ENCODE results near the gene PRIM2.
"Not testable (repeated sequence)": the region's sequence is repeated elsewhere in the genome, so short reads cannot be mapped to it uniquely, and the experiment has no call there.

Gene PRIM2

DNA sequence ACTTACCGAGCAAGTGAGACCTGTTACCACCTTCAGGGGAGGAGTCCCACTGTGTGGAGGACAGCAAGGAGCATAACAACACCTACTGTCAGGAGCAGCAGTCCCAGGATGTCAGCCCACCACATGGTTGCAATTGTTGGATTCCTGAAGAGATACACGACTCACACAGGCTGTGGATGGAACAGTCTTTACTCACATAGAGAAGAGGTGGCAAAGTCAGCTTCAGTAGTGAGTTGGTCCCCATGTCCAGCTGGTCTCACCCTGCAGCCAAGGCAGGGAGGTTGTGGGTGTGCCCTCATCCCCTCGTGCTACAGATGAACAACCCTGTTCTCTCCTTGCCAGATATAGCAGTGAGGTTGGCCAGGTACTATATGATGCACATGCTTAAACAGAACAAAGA, 171.1 kb downstream of the PRIM2 start:
- H3K9me3 ChIP-seq; H3K27me3 ChIP-seq; H3K4me1 ChIP-seq; DNase-seq; H3K36me3 ChIP-seq; H3K4me3 ChIP-seq (ENCODE audit: low read depth, low read length): not testable (repeated sequence)

DNA sequence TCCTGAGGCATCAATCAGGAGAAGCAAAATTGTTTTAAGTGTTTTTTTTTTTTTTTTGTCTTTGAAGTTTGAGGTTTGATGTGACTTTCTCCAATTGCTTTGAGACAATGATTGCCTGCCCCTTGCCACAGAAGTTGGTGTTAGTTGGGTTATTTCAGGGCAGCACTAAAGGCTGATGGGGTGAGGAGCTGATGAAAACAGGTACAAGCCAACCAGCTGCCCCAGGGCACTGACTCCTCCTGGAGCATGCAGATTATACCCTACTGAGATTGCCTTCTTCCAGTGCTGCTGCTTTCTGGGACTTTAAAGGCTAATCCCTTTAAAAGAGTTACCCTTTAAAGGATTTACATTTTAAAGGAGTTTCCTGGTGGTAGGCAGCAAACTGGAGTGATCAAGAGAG, 172.5 kb downstream of the PRIM2 start:
- H3K4me3 ChIP-seq (ENCODE audit: low read depth, low read length); DNase-seq; H3K9me3 ChIP-seq; H3K36me3 ChIP-seq; H3K4me1 ChIP-seq; H3K27me3 ChIP-seq: not testable (repeated sequence)

GRCh38 chr6:57491795-57492194, 174.4 kb downstream of the PRIM2 start:
- not testable (repeated sequence) for DNase-seq

GRCh38 chr6:57496251-57496650, 178.8 kb downstream of the PRIM2 start:
- not testable (repeated sequence) for H3K36me3 ChIP-seq, H3K4me1 ChIP-seq, DNase-seq

More at GRCh38 chr6:57491795-57492194, 174.4 kb downstream of the PRIM2 start:
- not testable (repeated sequence) for H3K36me3 ChIP-seq; H3K27me3 ChIP-seq; H3K4me1 ChIP-seq; H3K9me3 ChIP-seq; H3K4me3 ChIP-seq (ENCODE audit: low read depth, low read length)

DNA sequence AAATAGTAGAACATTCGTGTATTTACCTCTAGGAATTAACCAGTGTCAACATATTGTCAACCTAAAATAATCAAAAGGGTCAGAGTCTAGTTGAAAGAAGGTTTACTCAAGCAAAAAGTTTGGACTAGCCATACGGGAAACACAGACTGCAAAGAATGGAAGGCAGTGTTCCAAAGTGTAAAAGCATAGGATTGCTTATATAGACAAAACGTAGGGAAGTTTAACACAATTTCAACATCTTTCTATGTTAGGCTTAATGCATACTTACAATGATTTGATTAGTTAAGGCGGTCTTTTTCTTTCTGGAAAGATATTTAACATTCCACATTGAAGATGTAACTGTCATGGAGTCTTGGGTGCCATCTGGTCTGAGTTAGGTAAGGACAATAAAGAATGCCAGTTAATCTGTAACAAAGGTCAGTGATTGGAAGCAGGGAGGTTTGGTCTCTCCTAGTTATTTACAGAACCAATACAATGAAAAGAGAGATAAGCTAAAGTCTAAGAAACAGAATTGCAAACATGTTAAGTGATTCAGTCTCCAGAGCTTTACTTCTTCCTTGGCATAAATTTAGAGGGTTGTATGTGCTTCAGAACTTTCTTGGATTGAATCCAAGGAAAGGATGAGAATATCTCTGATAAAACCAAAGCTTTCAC, 183.1 kb downstream of the PRIM2 start:
- not testable (repeated sequence) for DNase-seq; H3K4me3 ChIP-seq (ENCODE audit: low read depth, low read length); H3K4me1 ChIP-seq

More at GRCh38 chr6:57496251-57496650, 178.8 kb downstream of the PRIM2 start:
- not testable (repeated sequence) for H3K9me3 ChIP-seq; H3K27me3 ChIP-seq; H3K4me3 ChIP-seq (ENCODE audit: low read depth, low read length)

GRCh38 chr6:57502387-57502786, 185.0 kb downstream of the PRIM2 start:
- not testable (repeated sequence) for H3K4me3 ChIP-seq (ENCODE audit: low read depth, low read length); H3K36me3 ChIP-seq; H3K27me3 ChIP-seq; DNase-seq; H3K4me1 ChIP-seq; H3K9me3 ChIP-seq

More for the DNA sequence above, 183.1 kb downstream of the PRIM2 start:
- H3K9me3 ChIP-seq, H3K36me3 ChIP-seq, H3K27me3 ChIP-seq: not testable (repeated sequence)

- not testable (repeated sequence) for H3K4me1 ChIP-seq; H3K4me3 ChIP-seq (ENCODE audit: low read depth, low read length); H3K36me3 ChIP-seq; H3K27me3 ChIP-seq; DNase-seq; H3K9me3 ChIP-seq
These were observed 187.8 kb downstream of the PRIM2 start for GRCh38 chr6:57505251-57505650.

DNA sequence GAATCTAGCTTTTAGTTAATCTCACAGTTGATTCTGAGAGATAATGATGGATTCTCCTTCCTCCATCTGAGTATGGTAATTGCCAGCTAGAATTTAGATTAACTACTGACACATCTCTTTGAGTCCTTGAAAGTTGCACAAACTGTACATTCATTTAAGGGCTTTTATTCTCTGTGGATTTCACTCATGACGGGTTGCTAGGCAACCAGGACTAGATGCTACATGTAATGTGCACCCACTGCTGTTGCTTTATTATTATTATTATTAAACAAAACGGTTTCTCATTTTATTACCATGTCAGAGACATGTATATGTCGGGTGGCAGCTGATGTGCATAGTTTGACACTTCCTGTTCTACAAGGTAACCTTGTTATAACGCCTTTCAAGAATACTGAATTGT, 193.0 kb downstream of the PRIM2 start:
- H3K4me1 ChIP-seq; H3K4me3 ChIP-seq (ENCODE audit: low read depth, low read length); DNase-seq: not testable (repeated sequence)

GRCh38 chr6:57515171-57515570, 197.7 kb downstream of the PRIM2 start:
- not testable (repeated sequence) for H3K27me3 ChIP-seq; H3K4me1 ChIP-seq; H3K4me3 ChIP-seq (ENCODE audit: low read depth, low read length); DNase-seq; H3K36me3 ChIP-seq; H3K9me3 ChIP-seq

More for the DNA sequence above, 193.0 kb downstream of the PRIM2 start:
- H3K9me3 ChIP-seq, H3K27me3 ChIP-seq, H3K36me3 ChIP-seq: not testable (repeated sequence)

DNA sequence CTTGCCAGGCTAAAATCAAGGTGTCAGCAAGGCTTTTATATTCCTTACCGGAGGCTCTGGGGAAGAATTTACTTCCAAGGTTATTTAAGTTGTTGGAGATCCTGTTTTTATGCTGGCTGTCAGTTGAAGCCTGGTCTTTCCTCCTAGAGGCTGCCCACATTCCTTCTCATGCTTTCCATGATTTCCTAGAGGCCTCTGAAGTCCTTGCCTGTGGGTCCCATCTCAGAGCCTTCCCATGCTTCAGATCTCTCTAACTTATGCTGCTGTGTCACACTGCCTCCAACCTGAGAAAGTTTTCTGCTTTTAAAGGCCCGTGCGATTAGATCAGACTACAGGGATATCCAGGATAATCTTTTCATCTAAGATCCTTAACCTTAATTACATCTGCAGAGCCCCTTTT, 198.4 kb downstream of the PRIM2 start:
- not testable (repeated sequence) for DNase-seq; H3K4me1 ChIP-seq; H3K27me3 ChIP-seq; H3K4me3 ChIP-seq (ENCODE audit: low read depth, low read length); H3K9me3 ChIP-seq; H3K36me3 ChIP-seq

DNA sequence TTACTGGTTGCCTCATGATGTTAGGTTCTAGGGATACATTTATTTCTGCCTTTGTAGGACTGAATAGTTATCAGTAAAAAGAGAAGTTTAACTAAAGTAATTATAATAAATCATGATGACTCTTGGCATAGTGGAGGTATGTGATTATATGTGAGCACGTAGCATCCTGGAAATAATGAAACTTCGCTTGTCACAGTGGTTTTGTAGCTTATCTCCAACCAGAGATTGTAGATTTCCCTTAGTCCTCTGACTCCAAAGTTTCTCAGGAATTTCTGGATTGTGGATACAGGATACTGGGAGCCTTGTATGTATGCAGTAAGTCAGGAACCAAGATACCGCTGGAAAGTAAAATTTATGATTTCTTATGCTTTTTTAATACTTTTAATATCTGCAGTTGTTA, 199.3 kb downstream of the PRIM2 start:
- H3K4me3 ChIP-seq (ENCODE audit: low read depth, low read length); H3K9me3 ChIP-seq; H3K36me3 ChIP-seq; H3K4me1 ChIP-seq; DNase-seq; H3K27me3 ChIP-seq: not testable (repeated sequence)

DNA sequence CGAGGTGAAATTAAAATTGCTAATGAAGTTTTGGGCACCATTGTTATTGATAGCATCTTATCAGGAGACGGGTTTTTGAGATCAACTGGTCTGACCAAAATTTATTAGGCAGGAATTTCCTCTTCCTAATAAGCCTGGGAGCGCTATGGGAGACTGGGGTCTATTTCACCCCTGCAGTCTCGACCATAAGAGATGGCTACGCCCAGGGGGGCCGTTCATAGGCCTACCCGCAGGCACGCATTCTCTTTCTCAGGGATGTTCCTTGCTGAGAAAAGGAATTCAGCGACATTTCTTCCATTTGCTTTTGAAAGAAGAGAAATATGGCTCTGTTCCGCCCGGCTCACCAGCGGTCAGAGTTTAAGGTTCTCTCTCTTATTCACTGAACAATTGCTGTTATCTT, 201.8 kb downstream of the PRIM2 start:
- H3K9me3 ChIP-seq; DNase-seq; H3K27me3 ChIP-seq; H3K4me3 ChIP-seq (ENCODE audit: low read depth, low read length); H3K36me3 ChIP-seq; H3K4me1 ChIP-seq: not testable (repeated sequence)

GRCh38 chr6:57521085-57521484, 203.7 kb downstream of the PRIM2 start:
- H3K27me3 ChIP-seq; H3K4me1 ChIP-seq; H3K36me3 ChIP-seq; H3K9me3 ChIP-seq; DNase-seq; H3K4me3 ChIP-seq (ENCODE audit: low read depth, low read length): not testable (repeated sequence)

- H3K27me3 ChIP-seq; DNase-seq; H3K4me3 ChIP-seq (ENCODE audit: low read depth, low read length); H3K4me1 ChIP-seq; H3K9me3 ChIP-seq; H3K36me3 ChIP-seq: not testable (repeated sequence)
These were observed 205.8 kb downstream of the PRIM2 start for GRCh38 chr6:57523221-57523620.

DNA sequence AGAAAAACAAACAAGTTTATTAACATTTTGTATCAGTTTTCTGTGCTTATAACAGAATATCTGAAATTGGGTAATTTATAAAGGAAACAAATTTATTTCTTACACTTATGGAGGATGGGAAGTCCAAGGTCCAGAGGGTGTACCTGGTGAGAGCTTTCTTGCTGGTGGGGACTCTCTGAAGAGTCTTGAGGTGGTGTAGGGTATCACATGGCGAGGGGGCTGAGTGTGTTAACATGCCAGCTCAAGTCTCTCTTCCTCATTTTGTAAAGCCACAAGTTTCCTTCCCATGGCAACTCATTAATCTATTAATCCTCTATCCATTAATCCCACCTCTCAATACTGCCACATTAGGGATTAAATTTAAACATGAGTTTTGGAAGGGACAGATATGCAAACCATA, 212.3 kb downstream of the PRIM2 start:
- H3K4me3 ChIP-seq (ENCODE audit: low read depth, low read length); H3K36me3 ChIP-seq; H3K4me1 ChIP-seq; H3K9me3 ChIP-seq; H3K27me3 ChIP-seq; DNase-seq: not testable (repeated sequence)

GRCh38 chr6:57532660-57533059, 215.2 kb downstream of the PRIM2 start:
- H3K9me3 ChIP-seq; DNase-seq; H3K4me1 ChIP-seq; H3K36me3 ChIP-seq; H3K4me3 ChIP-seq (ENCODE audit: low read depth, low read length); H3K27me3 ChIP-seq: not testable (repeated sequence)

DNA sequence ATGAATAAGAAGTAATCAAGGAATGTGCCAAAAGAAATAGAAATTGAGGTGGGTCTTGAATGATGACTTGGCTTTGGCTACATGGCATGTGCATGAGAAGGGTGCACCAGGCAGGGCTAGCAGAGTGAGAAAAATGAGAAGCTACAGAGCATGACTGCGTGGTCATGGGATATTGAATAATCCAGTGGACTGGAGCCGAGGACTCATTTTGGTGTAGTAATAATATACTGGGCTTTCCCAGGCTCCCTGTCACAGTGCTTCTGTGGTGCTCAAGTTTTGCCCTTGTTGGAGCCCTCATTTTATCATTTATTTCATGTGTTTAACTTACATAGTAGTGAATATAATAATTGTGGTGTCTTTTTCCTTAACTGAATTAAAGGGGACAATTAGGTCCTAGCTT, 217.7 kb downstream of the PRIM2 start:
- H3K4me3 ChIP-seq (ENCODE audit: low read depth, low read length); H3K9me3 ChIP-seq; DNase-seq; H3K4me1 ChIP-seq; H3K27me3 ChIP-seq; H3K36me3 ChIP-seq: not testable (repeated sequence)
